Measurements from ENCODE around the gene FKRP.
"Not testable (repeated sequence)": the region's sequence is repeated elsewhere in the genome, so short reads cannot be mapped to it uniquely, and the experiment has no call there.

Gene FKRP

DNA sequence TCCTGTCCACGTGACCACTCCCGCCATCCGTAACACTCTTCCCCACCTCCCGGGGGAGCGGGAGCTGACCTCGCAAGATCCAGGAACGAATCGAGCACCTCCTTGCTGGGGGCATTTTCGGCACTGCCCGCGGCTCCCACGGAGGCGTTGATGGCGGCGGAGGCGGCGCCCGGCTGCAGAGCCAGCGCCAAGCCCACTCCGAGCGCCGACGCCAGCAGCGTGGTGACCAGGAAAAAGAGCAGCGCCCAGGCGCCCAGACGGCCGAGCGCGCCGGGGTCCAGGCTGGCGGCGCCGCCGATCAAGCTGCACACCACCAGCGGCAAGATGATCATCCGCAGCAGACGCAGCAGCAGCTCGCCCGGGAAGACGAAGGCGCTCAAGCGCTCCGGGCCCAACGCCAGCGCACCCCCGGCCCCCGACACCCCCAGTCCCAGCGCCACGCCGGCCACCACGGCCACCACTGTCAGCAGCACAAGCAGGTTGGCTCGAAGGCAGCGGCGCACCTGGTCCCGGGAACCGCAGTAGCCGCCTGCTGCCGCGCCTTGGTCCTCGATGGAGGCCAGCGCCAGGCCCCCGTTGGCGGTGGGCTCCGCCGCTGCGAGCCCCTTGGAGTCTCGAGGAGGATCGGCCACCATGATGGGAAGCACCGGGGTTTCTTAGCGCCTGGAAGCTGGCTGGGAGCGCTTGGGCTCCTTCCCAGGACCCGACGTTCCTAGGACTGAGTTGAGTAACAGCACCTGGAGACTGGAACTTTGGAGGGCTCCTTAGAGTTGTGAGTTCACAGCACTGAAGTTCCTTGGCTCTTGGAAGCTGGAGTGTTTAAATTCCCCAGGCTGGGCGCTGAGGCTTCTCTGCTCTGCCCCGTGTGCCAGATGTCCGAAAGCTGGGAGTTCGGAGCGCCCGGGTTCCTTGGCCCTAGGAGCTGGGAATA is 41.7 kb downstream of the FKRP start:
- H2AFZ ChIP-seq (ENCODE audit: low read length, unreplicated experiment), result no peak overlapping the region
- peaks cover 54% of the 10 kb centered on the region for H3K79me2 ChIP-seq (ENCODE audit: control insufficient read depth, insufficient read depth, low read length, unreplicated experiment)
- peak overlapping the region; percentile 92 for H3K27ac ChIP-seq (ENCODE audit: low read depth, low read length)
- H3K27me3 ChIP-seq (ENCODE audit: insufficient read depth, low read length), result no peaks in the 10 kb centered on the region
- H3K4me1 ChIP-seq (ENCODE audit: control insufficient read depth, insufficient read depth, low read length, unreplicated experiment), result peaks cover 23% of the 10 kb centered on the region
- peaks cover 6% of the 10 kb centered on the region; the same call in 1 of the 2 replicates for H3K36me3 ChIP-seq (ENCODE audit: insufficient read depth, low read length)
- H3K4me3 ChIP-seq (ENCODE audit: low read depth, low read length), result peak overlapping the region; percentile 97

DNA sequence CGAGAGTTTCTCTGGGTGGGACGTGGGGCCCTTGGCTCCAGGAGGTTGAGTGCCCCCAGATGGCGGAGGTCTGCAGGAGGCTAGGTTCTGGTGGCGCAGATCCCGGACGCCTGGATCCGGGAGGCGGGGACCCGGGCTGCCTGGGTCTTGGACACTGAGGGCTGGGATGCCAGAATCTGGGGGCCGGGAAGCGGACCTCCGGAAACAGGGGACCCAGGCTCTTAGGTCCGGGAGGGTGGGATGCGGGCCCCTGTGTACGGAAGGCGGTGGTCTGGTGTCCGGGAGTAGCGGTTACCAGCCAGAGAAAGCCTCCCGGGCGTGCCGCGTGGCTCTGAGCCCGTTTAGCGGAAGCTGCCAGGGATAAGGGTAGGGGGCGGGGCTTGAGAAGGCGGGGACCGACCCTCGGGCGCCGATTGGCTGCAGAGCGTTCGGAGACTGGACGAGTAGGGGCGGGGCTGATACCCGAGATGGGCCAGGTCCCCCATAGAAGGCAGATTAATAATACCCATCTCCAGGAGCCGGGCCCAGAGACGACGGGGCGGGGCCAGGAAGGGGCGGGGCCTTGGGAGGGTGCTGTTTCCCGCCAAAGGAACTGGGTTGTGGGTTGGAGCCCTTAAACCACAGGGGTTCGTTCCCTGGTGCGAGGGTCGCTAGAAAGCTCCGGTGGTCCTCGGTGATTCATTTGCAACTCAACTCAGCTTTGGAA is 42.6 kb downstream of the FKRP start, which contains the start of gene SLC1A5:
Gene SLC1A5, minus strand, starts transcription at position 333 of the 706 bp plus-strand sequence. CDS start 629 bp downstream, outside the sequence.
- Histone ChIP-seq H3K4me1 (ENCODE audit: control insufficient read depth, insufficient read depth, low read length, unreplicated experiment) (peaks cover 29% of the 10 kb centered on the region), H3K79me2 (ENCODE audit: control insufficient read depth, insufficient read depth, low read length, unreplicated experiment) (peaks cover 48% of the 10 kb centered on the region), H2AFZ (ENCODE audit: low read length, unreplicated experiment) (no peak within 1 kb of the TSS), H3K27me3 (ENCODE audit: insufficient read depth, low read length) (no peaks in the 10 kb centered on the region), H3K36me3 (ENCODE audit: insufficient read depth, low read length) (peaks cover 3% of the 10 kb centered on the region; the same call in 1 of the 2 replicates), H3K4me3 (ENCODE audit: low read depth, low read length) (peak within 1 kb of the TSS; percentile 97), H3K27ac (ENCODE audit: low read depth, low read length) (peak within 1 kb of the TSS; percentile 92)

DNA sequence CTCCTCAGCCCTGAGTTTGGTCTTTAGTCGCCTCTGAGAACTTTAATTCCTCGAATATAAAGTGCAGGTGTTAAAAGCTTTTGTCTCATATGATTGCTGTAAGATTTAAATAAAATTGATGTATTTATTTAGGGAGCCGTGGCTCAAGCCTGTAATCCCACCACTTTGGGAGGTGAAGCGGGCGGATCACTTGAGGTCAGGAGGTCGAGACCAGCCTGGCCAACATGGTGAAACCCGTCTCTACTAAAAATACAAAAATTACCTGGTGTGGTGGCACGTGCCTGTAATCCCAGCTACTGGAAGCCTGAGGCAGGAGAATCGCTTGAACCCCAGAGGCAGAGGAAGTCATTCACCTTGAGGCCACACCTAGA is 43.1 kb downstream of the FKRP start:
- no peak overlapping the region for H2AFZ ChIP-seq (ENCODE audit: low read length, unreplicated experiment)

DNA sequence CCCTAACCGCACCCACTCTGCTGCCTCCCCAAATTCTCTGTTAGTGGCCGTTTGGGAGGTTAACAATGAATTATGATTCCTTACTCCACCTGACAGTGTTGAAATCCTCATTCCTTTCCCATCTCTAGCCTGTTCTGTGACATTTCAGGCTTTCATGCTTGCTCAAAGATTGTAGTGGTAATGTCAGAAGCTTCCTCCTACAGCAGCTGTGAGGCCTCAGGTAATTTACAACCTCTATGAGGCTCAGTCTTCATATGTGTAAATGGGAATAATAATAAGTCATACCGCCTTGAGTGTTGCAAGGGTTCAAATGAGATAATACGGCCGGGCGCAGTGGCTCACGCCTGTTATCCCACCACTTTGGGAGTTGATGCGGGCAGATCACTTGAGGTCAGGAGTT is 43.5 kb downstream of the FKRP start:
- Histone ChIP-seq H3K27ac (ENCODE audit: low read depth, low read length) (no peak overlapping the region), H3K79me2 (ENCODE audit: control insufficient read depth, insufficient read depth, low read length, unreplicated experiment) (peaks cover 38% of the 10 kb centered on the region), H3K27me3 (ENCODE audit: insufficient read depth, low read length) (no peaks in the 10 kb centered on the region), H3K4me1 (ENCODE audit: control insufficient read depth, insufficient read depth, low read length, unreplicated experiment) (peaks cover 22% of the 10 kb centered on the region), H3K4me3 (ENCODE audit: low read depth, low read length) (no peak overlapping the region), H2AFZ (ENCODE audit: low read length, unreplicated experiment) (no peak overlapping the region), H3K36me3 (ENCODE audit: insufficient read depth, low read length) (peaks cover 3% of the 10 kb centered on the region; the same call in 1 of the 2 replicates)

More for the DNA sequence above, 43.1 kb downstream of the FKRP start:
- Histone ChIP-seq H3K27ac (ENCODE audit: low read depth, low read length) (no peak overlapping the region), H3K79me2 (ENCODE audit: control insufficient read depth, insufficient read depth, low read length, unreplicated experiment) (peaks cover 43% of the 10 kb centered on the region), H3K36me3 (ENCODE audit: insufficient read depth, low read length) (peaks cover 3% of the 10 kb centered on the region; the same call in 1 of the 2 replicates), H3K4me3 (ENCODE audit: low read depth, low read length) (no peak overlapping the region), H3K27me3 (ENCODE audit: insufficient read depth, low read length) (no peaks in the 10 kb centered on the region), H3K4me1 (ENCODE audit: control insufficient read depth, insufficient read depth, low read length, unreplicated experiment) (peaks cover 26% of the 10 kb centered on the region)

DNA sequence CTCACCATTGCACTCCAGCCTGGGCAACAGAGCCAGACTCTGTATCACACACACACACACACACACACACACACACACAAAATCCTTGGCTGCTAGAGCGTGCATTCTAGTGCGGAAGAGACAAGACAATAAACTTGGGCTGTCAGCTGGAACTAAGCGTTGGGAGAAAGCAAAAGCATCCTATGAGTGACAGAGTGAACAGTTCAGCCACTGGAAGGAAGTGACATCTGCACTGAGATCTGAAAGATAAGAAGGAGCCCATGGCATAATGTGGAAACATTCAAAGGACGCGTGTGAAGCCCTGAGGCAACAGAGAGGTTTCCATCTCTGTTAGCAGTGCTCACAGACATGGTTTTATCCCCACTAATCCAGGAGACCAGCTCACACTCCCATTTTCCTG is 46.1 kb downstream of the FKRP start:
- Histone ChIP-seq H3K4me3 (ENCODE audit: low read depth, low read length) (no peak overlapping the region), H3K4me1 (ENCODE audit: control insufficient read depth, insufficient read depth, low read length, unreplicated experiment) (peaks cover 9% of the 10 kb centered on the region), H3K27ac (ENCODE audit: low read depth, low read length) (no peak overlapping the region)

DNA sequence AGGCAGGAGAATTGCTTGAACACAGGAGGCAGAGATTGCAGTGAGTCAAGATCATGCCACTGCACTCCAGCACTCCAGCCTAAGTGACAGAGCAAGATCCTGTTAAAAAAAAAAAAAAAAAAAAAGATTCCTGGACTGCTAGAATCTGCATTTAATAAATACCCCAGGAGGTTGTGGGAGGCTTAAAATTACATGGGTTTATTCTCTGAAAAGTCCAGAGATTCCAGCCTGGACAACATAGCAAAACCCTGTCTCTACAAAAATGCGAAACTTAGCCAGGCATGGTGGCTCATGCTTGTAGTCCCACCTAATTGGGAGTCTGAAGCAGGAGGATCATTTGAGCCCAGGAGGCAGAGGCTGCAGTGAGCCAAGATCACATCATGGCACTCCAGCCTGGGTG is 52.0 kb downstream of the FKRP start:
- Histone ChIP-seq H3K27ac (ENCODE audit: low read depth, low read length) (no peak overlapping the region), H3K36me3 (ENCODE audit: insufficient read depth, low read length) (no peaks in the 10 kb centered on the region), H3K27me3 (ENCODE audit: insufficient read depth, low read length) (no peaks in the 10 kb centered on the region), H3K79me2 (ENCODE audit: control insufficient read depth, insufficient read depth, low read length, unreplicated experiment) (no peaks in the 10 kb centered on the region), H3K4me3 (ENCODE audit: low read depth, low read length) (no peak overlapping the region), H3K4me1 (ENCODE audit: control insufficient read depth, insufficient read depth, low read length, unreplicated experiment) (peaks cover 6% of the 10 kb centered on the region), H2AFZ (ENCODE audit: low read length, unreplicated experiment) (no peak overlapping the region)

More for the DNA sequence above, 46.1 kb downstream of the FKRP start:
- H3K27me3 ChIP-seq (ENCODE audit: insufficient read depth, low read length), result no peaks in the 10 kb centered on the region
- H2AFZ ChIP-seq (ENCODE audit: low read length, unreplicated experiment), result no peak overlapping the region
- peaks cover 14% of the 10 kb centered on the region for H3K79me2 ChIP-seq (ENCODE audit: control insufficient read depth, insufficient read depth, low read length, unreplicated experiment)
- H3K36me3 ChIP-seq (ENCODE audit: insufficient read depth, low read length), result no peaks in the 10 kb centered on the region

DNA sequence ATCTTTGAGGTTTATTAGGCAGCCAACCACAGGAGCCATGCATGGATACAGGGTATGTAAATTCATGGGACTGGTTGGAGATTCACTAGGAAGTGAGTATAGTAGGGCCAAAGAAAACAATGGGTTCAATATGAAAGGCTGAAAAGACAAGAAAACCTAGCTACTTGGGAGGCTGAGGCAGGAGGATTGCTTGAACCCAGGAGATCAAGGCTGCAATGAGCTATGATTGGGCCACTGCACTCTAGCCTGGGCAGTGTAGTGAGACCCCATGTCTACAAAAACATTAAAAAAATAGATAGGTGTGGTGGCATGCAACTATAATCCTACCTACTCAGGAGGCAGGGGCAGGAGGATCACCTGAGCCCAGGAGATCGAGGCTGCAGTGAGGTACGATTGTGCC is 52.9 kb downstream of the FKRP start:
- Histone ChIP-seq H3K27ac (ENCODE audit: low read depth, low read length) (no peak overlapping the region), H3K36me3 (ENCODE audit: insufficient read depth, low read length) (no peaks in the 10 kb centered on the region), H3K79me2 (ENCODE audit: control insufficient read depth, insufficient read depth, low read length, unreplicated experiment) (no peaks in the 10 kb centered on the region), H3K27me3 (ENCODE audit: insufficient read depth, low read length) (no peaks in the 10 kb centered on the region), H2AFZ (ENCODE audit: low read length, unreplicated experiment) (no peak overlapping the region), H3K4me1 (ENCODE audit: control insufficient read depth, insufficient read depth, low read length, unreplicated experiment) (no peaks in the 10 kb centered on the region), H3K4me3 (ENCODE audit: low read depth, low read length) (no peak overlapping the region)

DNA sequence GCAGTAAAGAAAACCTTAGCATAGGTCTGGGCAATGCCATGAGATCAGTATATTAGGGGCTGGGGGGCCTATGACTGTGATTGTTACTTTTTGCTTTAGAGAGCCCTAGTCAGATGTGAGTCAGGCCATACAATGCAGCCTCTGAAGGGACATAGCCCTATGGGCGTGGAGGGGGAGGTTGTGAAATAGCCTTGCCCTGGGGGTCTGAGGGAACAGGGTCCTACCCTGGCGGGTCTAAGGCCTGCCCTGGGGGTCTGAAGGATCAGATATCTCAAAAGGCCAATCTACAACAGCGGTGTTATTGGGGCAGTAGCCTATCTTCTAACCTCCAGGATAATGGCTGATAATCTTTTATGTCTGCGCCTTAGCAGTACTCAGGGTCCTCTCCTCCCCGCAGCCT is 56.3 kb downstream of the FKRP start:
- Histone ChIP-seq H3K36me3 (ENCODE audit: insufficient read depth, low read length) (no peaks in the 10 kb centered on the region), H3K27ac (ENCODE audit: low read depth, low read length) (no peak overlapping the region), H3K27me3 (ENCODE audit: insufficient read depth, low read length) (no peaks in the 10 kb centered on the region), H2AFZ (ENCODE audit: low read length, unreplicated experiment) (no peak overlapping the region), H3K79me2 (ENCODE audit: control insufficient read depth, insufficient read depth, low read length, unreplicated experiment) (no peaks in the 10 kb centered on the region), H3K4me3 (ENCODE audit: low read depth, low read length) (no peak overlapping the region), H3K4me1 (ENCODE audit: control insufficient read depth, insufficient read depth, low read length, unreplicated experiment) (no peaks in the 10 kb centered on the region)

DNA sequence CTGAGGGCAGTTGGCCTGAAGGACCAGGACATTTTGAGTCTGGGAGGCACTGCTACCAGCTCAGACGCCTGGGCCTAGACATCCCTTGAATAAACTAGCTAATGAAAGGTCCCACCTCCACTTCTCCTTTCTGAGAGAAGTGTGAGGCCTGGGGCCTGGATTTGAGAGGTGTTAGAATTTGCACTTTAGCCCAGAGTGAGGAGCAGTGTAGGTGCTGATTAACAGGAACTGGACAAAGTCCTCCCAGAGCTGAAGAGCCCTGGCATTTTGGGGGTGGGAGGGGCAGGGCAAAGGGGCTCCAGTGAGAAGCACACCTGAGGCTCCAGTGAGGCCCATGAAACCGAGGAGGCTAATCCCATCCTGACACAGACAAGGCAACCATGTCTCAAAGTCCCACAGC is 57.7 kb downstream of the FKRP start:
- H3K4me3 ChIP-seq (ENCODE audit: low read depth, low read length), result no peak overlapping the region
- no peaks in the 10 kb centered on the region for H3K79me2 ChIP-seq (ENCODE audit: control insufficient read depth, insufficient read depth, low read length, unreplicated experiment)
- H3K27me3 ChIP-seq (ENCODE audit: insufficient read depth, low read length), result no peaks in the 10 kb centered on the region
- H3K4me1 ChIP-seq (ENCODE audit: control insufficient read depth, insufficient read depth, low read length, unreplicated experiment), result no peaks in the 10 kb centered on the region
- H2AFZ ChIP-seq (ENCODE audit: low read length, unreplicated experiment), result no peak overlapping the region
- H3K27ac ChIP-seq (ENCODE audit: low read depth, low read length), result no peak overlapping the region
- H3K36me3 ChIP-seq (ENCODE audit: insufficient read depth, low read length), result no peaks in the 10 kb centered on the region

DNA sequence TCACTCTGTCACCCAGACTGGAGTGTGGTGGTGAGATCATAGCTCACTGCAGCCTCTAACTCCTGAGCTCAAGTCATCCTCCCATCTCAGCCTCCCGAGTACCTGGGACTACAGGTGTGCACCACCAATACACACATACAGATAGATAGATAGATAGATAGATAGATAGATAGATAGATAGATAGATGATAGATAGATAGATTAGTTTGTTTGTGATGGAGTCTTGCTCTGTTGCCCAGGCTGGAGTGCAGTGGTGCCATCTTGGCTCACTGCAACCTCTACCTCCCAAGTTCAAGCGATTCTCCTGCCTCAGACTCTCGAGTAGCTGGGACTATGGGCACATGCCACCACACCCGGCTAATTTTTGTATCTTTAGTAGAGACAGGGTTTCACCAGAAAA is 58.6 kb downstream of the FKRP start:
- not testable (repeated sequence) for H2AFZ ChIP-seq (ENCODE audit: low read length, unreplicated experiment); H3K27ac ChIP-seq (ENCODE audit: low read depth, low read length); H3K27me3 ChIP-seq (ENCODE audit: insufficient read depth, low read length); H3K79me2 ChIP-seq (ENCODE audit: control insufficient read depth, insufficient read depth, low read length, unreplicated experiment); H3K36me3 ChIP-seq (ENCODE audit: insufficient read depth, low read length); H3K4me1 ChIP-seq (ENCODE audit: control insufficient read depth, insufficient read depth, low read length, unreplicated experiment); H3K4me3 ChIP-seq (ENCODE audit: low read depth, low read length)
